Prostate gland (tissue), 2 donors: ENCODE results near the gene AMOTL1.

Experiments used
- POLR2A ChIP-seq: fragments of 450-650 bp; IDR thresholded peaks from one replicate; pipeline ENCODE4 v1.6.1; 2016; ENCODE audit warnings: antibody characterized with exemption, mild to moderate bottlenecking
- TF ChIP-seq, protein P1 (sequence below), 4 experiments: fragments of 200-600 bp in 2 of 4; fragments of 450-650 bp in 2 of 4; sonication (generic) in 2 of 4; IDR thresholded peaks; 1 replicate in 3 of 4; 2 replicates in 1 of 4; pipeline ENCODE4 v1.5.1; 2016 to 2019; ENCODE audit warnings: antibody characterized with exemption in 4 of 4, mild to moderate bottlenecking in 2 of 4, moderate library complexity in 2 of 4

- TF ChIP-seq, protein P1, sequence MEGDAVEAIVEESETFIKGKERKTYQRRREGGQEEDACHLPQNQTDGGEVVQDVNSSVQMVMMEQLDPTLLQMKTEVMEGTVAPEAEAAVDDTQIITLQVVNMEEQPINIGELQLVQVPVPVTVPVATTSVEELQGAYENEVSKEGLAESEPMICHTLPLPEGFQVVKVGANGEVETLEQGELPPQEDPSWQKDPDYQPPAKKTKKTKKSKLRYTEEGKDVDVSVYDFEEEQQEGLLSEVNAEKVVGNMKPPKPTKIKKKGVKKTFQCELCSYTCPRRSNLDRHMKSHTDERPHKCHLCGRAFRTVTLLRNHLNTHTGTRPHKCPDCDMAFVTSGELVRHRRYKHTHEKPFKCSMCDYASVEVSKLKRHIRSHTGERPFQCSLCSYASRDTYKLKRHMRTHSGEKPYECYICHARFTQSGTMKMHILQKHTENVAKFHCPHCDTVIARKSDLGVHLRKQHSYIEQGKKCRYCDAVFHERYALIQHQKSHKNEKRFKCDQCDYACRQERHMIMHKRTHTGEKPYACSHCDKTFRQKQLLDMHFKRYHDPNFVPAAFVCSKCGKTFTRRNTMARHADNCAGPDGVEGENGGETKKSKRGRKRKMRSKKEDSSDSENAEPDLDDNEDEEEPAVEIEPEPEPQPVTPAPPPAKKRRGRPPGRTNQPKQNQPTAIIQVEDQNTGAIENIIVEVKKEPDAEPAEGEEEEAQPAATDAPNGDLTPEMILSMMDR (IDR thresholded peaks at IDR 0.05), result no peak
- TF ChIP-seq POLR2A, result no peak
Measured at GRCh38 chr11:94728541-94728940, 39.6 kb upstream of the AMOTL1 start.
